ENCODE data around the gene TRIM25.

Gene TRIM25

GRCh38 chr17:56867948-56868376 lies 45.9 kb downstream of the TRIM25 start:
- DNase-seq (ENCODE audit: low read depth in 2 of 2) = no peak

- DNase-seq (ENCODE audit: low read depth in 2 of 2) = no peak
Observed at GRCh38 chr17:56866496-56866895, 47.4 kb downstream of the TRIM25 start.

GRCh38 chr17:56866076-56866475 lies 47.8 kb downstream of the TRIM25 start:
- DNase-seq (ENCODE audit: low read depth in 2 of 2) = no peak

GRCh38 chr17:56863974-56864373 lies 49.9 kb downstream of the TRIM25 start:
- DNase-seq (ENCODE audit: low read depth in 2 of 2) = no peak

- no peak for DNase-seq (ENCODE audit: low read depth in 2 of 2)
Observed at GRCh38 chr17:56861899-56862298, 52.0 kb downstream of the TRIM25 start.

GRCh38 chr17:56851008-56851407 lies 62.8 kb downstream of the TRIM25 start:
- no peak for DNase-seq (ENCODE audit: low read depth in 2 of 2)

- DNase-seq (ENCODE audit: low read depth in 2 of 2) = no peak
Observed at GRCh38 chr17:56850591-56850990, 63.3 kb downstream of the TRIM25 start.

GRCh38 chr17:56849131-56849530 lies 64.7 kb downstream of the TRIM25 start:
- DNase-seq (ENCODE audit: low read depth in 2 of 2) = no peak

GRCh38 chr17:56847106-56847505 lies 66.7 kb downstream of the TRIM25 start:
- DNase-seq (ENCODE audit: low read depth in 2 of 2) = no peak

- DNase-seq (ENCODE audit: low read depth in 2 of 2) = no peak
Observed at GRCh38 chr17:56845934-56846333, 67.9 kb downstream of the TRIM25 start.

GRCh38 chr17:56842577-56842976 lies 71.3 kb downstream of the TRIM25 start:
- no peak for DNase-seq (ENCODE audit: low read depth in 2 of 2)

GRCh38 chr17:56838687-56839086 lies 75.2 kb downstream of the TRIM25 start:
- DNase-seq (ENCODE audit: low read depth in 2 of 2) = no peak
